Neural cell (in vitro differentiated cells): ENCODE results near the gene MDM4.

Experiments used
- EZH2 ChIP-seq: fragments of 200-600, 300-800 bp; shearing (Covaris generic), sonication (generic); IDR thresholded peaks from 2 replicates; pipeline ENCODE4 v1.6.1; 2014; ENCODE audit warnings: antibody characterized with exemption, low read length, borderline replicate concordance, mild to moderate bottlenecking; ENCODE audit not compliant: insufficient read depth, poor library complexity, severe bottlenecking
- TF ChIP-seq, protein P1 (sequence below): fragments of 450-650 bp; IDR thresholded peaks from 2 replicates; pipeline ENCODE4 v1.5.1; 2014; ENCODE audit warnings: antibody characterized with exemption, mild to moderate bottlenecking, moderate library complexity; ENCODE audit not compliant: poor library complexity, severe bottlenecking

DNA sequence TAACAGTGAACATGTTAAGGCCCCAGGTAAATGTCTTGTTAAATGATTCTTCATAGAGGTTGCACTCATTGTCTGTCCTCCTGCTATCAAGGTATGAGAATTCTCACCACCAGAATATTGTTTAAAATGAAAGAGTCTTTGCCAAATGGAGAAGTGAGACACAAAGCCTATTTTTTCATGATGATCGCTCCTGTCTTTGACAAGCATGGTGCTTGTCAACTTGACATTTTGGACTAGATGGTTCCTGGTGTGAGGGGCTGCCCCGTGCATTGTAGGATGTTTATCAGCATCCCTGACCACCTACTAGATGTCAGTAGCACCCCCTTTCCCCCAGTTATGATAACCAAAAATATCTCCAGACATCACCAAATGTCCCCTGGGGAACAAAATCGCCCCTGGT lies 65.6 kb downstream of the MDM4 start:
- TF ChIP-seq, protein P1, sequence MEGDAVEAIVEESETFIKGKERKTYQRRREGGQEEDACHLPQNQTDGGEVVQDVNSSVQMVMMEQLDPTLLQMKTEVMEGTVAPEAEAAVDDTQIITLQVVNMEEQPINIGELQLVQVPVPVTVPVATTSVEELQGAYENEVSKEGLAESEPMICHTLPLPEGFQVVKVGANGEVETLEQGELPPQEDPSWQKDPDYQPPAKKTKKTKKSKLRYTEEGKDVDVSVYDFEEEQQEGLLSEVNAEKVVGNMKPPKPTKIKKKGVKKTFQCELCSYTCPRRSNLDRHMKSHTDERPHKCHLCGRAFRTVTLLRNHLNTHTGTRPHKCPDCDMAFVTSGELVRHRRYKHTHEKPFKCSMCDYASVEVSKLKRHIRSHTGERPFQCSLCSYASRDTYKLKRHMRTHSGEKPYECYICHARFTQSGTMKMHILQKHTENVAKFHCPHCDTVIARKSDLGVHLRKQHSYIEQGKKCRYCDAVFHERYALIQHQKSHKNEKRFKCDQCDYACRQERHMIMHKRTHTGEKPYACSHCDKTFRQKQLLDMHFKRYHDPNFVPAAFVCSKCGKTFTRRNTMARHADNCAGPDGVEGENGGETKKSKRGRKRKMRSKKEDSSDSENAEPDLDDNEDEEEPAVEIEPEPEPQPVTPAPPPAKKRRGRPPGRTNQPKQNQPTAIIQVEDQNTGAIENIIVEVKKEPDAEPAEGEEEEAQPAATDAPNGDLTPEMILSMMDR = no peak
- TF ChIP-seq EZH2 = no peak
